Ishikawa (cell line): Measurements from ENCODE around the gene MAML1.

Experiments used
- CEBPB ChIP-seq: IDR thresholded peaks from 2 replicates; pipeline ENCODE4 v1.6.1; 2012
- CREB1 ChIP-seq: IDR thresholded peaks from 2 replicates; pipeline ENCODE4 v1.6.1; 2012; ENCODE audit warnings: low read depth
- EGR1 ChIP-seq: IDR thresholded peaks from 2 replicates; pipeline ENCODE4 v1.6.1; 2012
- EP300 ChIP-seq: IDR thresholded peaks from 2 replicates; pipeline ENCODE4 v1.6.1; 2012; ENCODE audit warnings: borderline replicate concordance
- FOXM1 ChIP-seq: IDR thresholded peaks from 2 replicates; pipeline ENCODE4 v1.6.1; 2012; ENCODE audit warnings: low read depth, borderline replicate concordance
- NFIC ChIP-seq: IDR thresholded peaks from 2 replicates; pipeline ENCODE4 v1.6.1; 2012
- RAD21 ChIP-seq: IDR thresholded peaks from 2 replicates; pipeline ENCODE4 v1.6.1; 2012; ENCODE audit warnings: low read depth
- TAF1 ChIP-seq: IDR thresholded peaks from 2 replicates; pipeline ENCODE4 v1.6.1; 2012; ENCODE audit warnings: low read depth, mild to moderate bottlenecking
- TCF12 ChIP-seq: IDR thresholded peaks from 2 replicates; pipeline ENCODE4 v1.6.1; 2012; ENCODE audit warnings: low read depth
- TEAD4 ChIP-seq: IDR thresholded peaks from 2 replicates; pipeline ENCODE4 v1.6.1; 2012
- USF1 ChIP-seq: IDR thresholded peaks from 2 replicates; pipeline ENCODE4 v1.6.1; 2012
- YY1 ChIP-seq: IDR thresholded peaks from 2 replicates; pipeline ENCODE4 v1.6.1; 2012; ENCODE audit warnings: low read depth
- ZBTB7A ChIP-seq: IDR thresholded peaks from 2 replicates; pipeline ENCODE4 v1.6.1; 2012; ENCODE audit warnings: low read depth
- TF ChIP-seq, protein P1 (sequence below): IDR thresholded peaks from 2 replicates; pipeline ENCODE4 v1.6.1; 2012
- TF ChIP-seq, protein P2 (sequence below): IDR thresholded peaks from 2 replicates; pipeline ENCODE4 v1.6.1; 2012; ENCODE audit warnings: low read depth, mild to moderate bottlenecking

MAML1 gene

GRCh38 chr5:179724163-179724562 lies 8.5 kb upstream of the MAML1 start:
- no peak for TF ChIP-seq TAF1
- TF ChIP-seq ZBTB7A, result no peak

DNA sequence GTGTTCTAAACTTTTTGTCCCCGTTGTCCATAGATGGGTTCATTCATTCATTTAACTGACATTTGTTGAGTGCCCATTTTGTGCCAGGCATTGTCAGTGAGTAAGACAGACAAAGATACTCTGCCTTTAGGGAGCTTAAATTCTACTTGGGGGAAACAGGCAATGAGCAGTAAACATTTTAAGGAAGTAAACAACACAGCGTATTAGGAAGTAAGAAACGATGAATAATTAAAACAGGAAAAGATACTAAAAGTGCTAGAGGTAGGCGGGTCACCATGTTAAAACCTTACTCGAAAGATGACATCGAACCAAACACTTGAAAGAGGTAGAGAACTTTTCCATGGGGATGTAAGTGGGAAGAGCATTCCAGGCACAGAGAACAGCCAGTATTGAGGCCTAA lies 5.5 kb upstream of the MAML1 start:
- TF ChIP-seq TEAD4, result no peak
- TF ChIP-seq NFIC, result no peak
- no peak for TF ChIP-seq FOXM1
- no peak for TF ChIP-seq CEBPB
- TF ChIP-seq, protein P1, sequence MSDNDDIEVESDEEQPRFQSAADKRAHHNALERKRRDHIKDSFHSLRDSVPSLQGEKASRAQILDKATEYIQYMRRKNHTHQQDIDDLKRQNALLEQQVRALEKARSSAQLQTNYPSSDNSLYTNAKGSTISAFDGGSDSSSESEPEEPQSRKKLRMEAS, result no peak
- TF ChIP-seq YY1, result no peak
- TF ChIP-seq EGR1, result no peak
- no peak for TF ChIP-seq TAF1
- no peak for TF ChIP-seq EP300
- TF ChIP-seq USF1, result no peak
- TF ChIP-seq ZBTB7A, result no peak

DNA sequence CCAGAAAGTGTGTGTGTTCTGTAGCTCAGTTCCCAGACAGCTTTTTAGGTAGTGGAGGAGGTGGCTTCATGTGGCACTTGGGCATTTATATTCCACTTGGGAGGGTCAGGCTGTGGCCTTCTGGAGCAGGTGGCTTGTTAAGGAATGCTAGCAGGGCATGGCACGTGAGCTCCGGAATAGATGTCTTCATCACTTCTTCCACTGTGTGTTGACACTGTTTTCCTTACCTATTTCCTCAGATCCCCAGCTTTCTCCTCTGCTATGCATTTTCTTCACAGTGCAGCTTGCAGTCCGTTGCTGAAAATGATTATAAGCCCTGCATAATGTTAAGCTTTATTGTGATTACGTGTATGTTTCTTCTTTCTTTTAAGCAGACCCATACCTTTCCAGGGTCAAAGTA lies 3.3 kb upstream of the MAML1 start:
- TF ChIP-seq EP300, result no peak
- no peak for TF ChIP-seq YY1
- TF ChIP-seq NFIC, result no peak
- TF ChIP-seq ZBTB7A, result no peak
- TF ChIP-seq TCF12, result no peak
- TF ChIP-seq, protein P2, sequence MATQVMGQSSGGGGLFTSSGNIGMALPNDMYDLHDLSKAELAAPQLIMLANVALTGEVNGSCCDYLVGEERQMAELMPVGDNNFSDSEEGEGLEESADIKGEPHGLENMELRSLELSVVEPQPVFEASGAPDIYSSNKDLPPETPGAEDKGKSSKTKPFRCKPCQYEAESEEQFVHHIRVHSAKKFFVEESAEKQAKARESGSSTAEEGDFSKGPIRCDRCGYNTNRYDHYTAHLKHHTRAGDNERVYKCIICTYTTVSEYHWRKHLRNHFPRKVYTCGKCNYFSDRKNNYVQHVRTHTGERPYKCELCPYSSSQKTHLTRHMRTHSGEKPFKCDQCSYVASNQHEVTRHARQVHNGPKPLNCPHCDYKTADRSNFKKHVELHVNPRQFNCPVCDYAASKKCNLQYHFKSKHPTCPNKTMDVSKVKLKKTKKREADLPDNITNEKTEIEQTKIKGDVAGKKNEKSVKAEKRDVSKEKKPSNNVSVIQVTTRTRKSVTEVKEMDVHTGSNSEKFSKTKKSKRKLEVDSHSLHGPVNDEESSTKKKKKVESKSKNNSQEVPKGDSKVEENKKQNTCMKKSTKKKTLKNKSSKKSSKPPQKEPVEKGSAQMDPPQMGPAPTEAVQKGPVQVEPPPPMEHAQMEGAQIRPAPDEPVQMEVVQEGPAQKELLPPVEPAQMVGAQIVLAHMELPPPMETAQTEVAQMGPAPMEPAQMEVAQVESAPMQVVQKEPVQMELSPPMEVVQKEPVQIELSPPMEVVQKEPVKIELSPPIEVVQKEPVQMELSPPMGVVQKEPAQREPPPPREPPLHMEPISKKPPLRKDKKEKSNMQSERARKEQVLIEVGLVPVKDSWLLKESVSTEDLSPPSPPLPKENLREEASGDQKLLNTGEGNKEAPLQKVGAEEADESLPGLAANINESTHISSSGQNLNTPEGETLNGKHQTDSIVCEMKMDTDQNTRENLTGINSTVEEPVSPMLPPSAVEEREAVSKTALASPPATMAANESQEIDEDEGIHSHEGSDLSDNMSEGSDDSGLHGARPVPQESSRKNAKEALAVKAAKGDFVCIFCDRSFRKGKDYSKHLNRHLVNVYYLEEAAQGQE, result no peak
- TF ChIP-seq CEBPB, result no peak
- TF ChIP-seq TAF1, result no peak
- no peak for TF ChIP-seq RAD21
- TF ChIP-seq, protein P1, result no peak
- no peak for TF ChIP-seq TEAD4
- TF ChIP-seq FOXM1, result no peak
- TF ChIP-seq USF1, result no peak
- TF ChIP-seq EGR1, result no peak

DNA sequence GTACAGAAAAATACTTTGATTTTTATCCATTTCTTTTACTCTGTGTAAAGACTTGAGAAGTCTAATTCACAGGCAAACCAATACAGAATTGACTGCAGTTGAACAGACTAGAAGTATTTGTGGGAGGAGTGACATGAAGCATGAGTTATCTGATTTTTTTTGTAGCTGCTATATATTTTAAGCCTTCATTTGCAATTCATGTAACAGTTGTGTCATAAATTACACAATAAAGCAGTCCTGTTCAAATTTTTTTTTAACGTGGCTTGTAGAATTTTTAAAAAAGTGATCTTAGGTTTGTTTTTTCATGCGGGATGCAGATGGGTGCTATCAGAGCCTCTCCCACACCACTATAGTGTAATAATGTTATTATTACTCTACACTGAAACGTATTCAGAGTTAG lies 2.9 kb upstream of the MAML1 start:
- TF ChIP-seq, protein P1, result no peak
- no peak for TF ChIP-seq ZBTB7A
- no peak for TF ChIP-seq TCF12
- no peak for TF ChIP-seq EP300
- TF ChIP-seq RAD21, result no peak
- TF ChIP-seq TEAD4, result no peak
- TF ChIP-seq, protein P2, result no peak
- no peak for TF ChIP-seq NFIC
- no peak for TF ChIP-seq EGR1
- TF ChIP-seq TAF1, result no peak
- no peak for TF ChIP-seq USF1
- TF ChIP-seq FOXM1, result no peak
- TF ChIP-seq YY1, result no peak
- no peak for TF ChIP-seq CREB1
- TF ChIP-seq CEBPB, result no peak

DNA sequence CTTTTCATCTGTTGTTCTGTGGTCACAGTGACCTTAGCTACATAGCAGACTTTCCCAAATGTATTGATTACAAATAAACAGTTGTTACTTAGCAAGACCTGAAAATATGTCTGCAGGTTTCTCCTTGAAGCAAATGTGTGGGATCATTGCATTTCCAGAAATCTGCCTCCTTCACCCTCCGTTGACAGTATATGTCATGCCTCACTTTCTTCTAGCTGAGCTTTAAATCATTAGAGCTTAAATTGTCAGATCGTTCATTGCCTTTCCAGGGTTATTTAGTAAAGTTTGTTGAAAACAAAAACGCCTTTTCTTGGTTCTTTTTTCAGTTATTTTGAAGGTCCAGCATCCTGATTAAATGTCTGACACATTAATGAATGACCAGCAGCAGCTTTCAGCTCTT lies 2.3 kb upstream of the MAML1 start:
- TF ChIP-seq EGR1 (no peak), CREB1 (no peak), CEBPB (no peak), TAF1 (no peak), FOXM1 (no peak), EP300 (no peak), TEAD4 (no peak)

DNA sequence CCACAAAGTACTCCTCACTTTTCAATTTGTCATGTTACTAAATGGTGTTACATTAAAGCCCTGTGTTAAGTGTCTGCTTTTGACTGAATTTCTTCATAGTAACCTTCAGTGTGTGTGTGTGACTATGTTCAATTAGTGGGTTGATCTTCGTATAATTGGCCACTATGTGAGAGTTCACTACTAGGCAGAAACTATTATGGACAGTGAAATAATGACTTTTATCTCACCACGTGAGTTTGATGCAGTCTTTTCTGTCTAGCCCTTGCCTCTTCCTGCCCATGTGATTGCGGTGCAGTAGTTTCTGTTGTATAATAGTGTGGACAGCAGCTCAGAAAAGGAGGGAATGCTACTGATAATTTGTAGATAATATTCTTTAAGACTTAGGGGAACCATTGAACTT lies 1.8 kb upstream of the MAML1 start:
- TF ChIP-seq EGR1 (no peak), EP300 (no peak), NFIC (no peak), CREB1 (no peak), RAD21 (no peak)
